K562 (cell line): ENCODE data around the gene YAE1. TPM values are rescaled to one million over a fixed set of nuclear protein-coding genes. Genes with fewer than 3 reads are reported as not detected.

Experiments used
- ATAC-seq: fragments of 200-7000 bp; cut with Tn5 transposase; 3 replicates; pipeline ENCODE4 v1.9.1; 2020; ENCODE audit warnings: moderate library complexity
- BruUV-seq: library from RNA; stranded (reverse); fragments of 400-500 nt; replicated peaks from 2 replicates; lab custom pipeline; 2021; lab: Mats Ljungman, UMichigan
- CTCF ChIA-PET: fragments of 300-600 bp; formaldehyde crosslinking; extraction: SDS; loops from one replicate; lab custom pipeline; 2021; ENCODE audit warnings: low intra/inter-chr PET ratio; lab: Yijun Ruan, JAX
- POLR2A ChIA-PET: fragments of 300-600, 350-650 bp; sonication (Branson Sonifier 250); formaldehyde crosslinking; extraction: SDS; loops from one replicate; lab custom pipeline; 2021; ENCODE audit warnings: antibody characterized with exemption, inconsistent platforms; lab: Yijun Ruan, JAX
- DNase-seq, 4 experiments: peaks; one replicate each; pipeline versions ENCODE4 v3.0.0 to v3.0.0-alpha.2; 2011 to 2018; ENCODE audit warnings: low spot score in 3 of 4, mixed read lengths in 3 of 4; ENCODE audit errors: extremely low read depth in 1 of 4
- FAIRE-seq: peaks from 2 replicates; lab custom pipeline; 2011; peaks lifted over from hg19 to GRCh38; lab: Jason Lieb, UNC
- H2AFZ ChIP-seq: 2 replicates; pipeline ENCODE4 v1.6.0; 2011; ENCODE audit warnings: low read depth, low read length, control low read depth, inconsistent platforms
- H3K27ac ChIP-seq: fragments of 200-600 bp; 3 replicates; pipeline ENCODE4 v1.8.0; 2011; ENCODE audit warnings: low read depth, mild to moderate bottlenecking, control low read depth, inconsistent platforms, low read length, moderate library complexity, mixed read lengths; ENCODE audit errors: extremely low read depth
- H3K27me3 ChIP-seq, 2 experiments: fragments of 300-600 bp in 1 of 2; 2 replicates in 1 of 2; 3 replicates in 1 of 2; pipeline versions ENCODE4 v1.6.0 to v1.8.0; 2011; ENCODE audit warnings: inconsistent platforms in 2 of 2, low read length in 2 of 2, mild to moderate bottlenecking in 1 of 2, mixed read lengths in 1 of 2, moderate library complexity in 1 of 2; ENCODE audit not compliant: control insufficient read depth in 2 of 2, insufficient read depth in 2 of 2
- H3K36me3 ChIP-seq: fragments of 300-600 bp; 3 replicates; pipeline ENCODE4 v1.8.0; 2011; ENCODE audit warnings: mild to moderate bottlenecking, low read length, inconsistent platforms; ENCODE audit not compliant: control insufficient read depth, insufficient read depth
- H3K4me1 ChIP-seq, 2 experiments: fragments of 200-600 bp in 1 of 2; replicated peaks in 1 of 2; 2 replicates in 1 of 2; 3 replicates in 1 of 2; pipeline versions ENCODE4 v1.5.1 to v1.8.0; 2011; ENCODE audit warnings: inconsistent platforms in 2 of 2, low read length in 2 of 2, mild to moderate bottlenecking in 1 of 2, mixed read lengths in 1 of 2, moderate library complexity in 1 of 2; ENCODE audit not compliant: control insufficient read depth in 2 of 2, insufficient read depth in 2 of 2
- H3K4me2 ChIP-seq: 2 replicates; pipeline ENCODE4 v1.6.1; 2011; ENCODE audit warnings: low read length, control low read depth, inconsistent platforms, mixed read lengths; ENCODE audit not compliant: insufficient read depth
- H3K4me3 ChIP-seq: fragments of 200-600 bp; sonication (generic), shearing (Covaris generic); 2 replicates; pipeline ENCODE4 v1.5.1; 2016; ENCODE audit warnings: control low read depth, inconsistent platforms
- H3K79me2 ChIP-seq: fragments of 200-600 bp; 3 replicates; pipeline ENCODE4 v1.8.0; 2011; ENCODE audit warnings: low read length, inconsistent platforms; ENCODE audit not compliant: control insufficient read depth, insufficient read depth
- H3K9ac ChIP-seq, 2 experiments: 2 replicates each; pipeline versions ENCODE4 v1.6.0 to v1.6.1; 2011; ENCODE audit warnings: low read depth in 2 of 2, low read length in 2 of 2, control low read depth in 1 of 2, inconsistent platforms in 1 of 2, mild to moderate bottlenecking in 1 of 2, mixed read lengths in 1 of 2; ENCODE audit not compliant: insufficient read depth in 1 of 2
- H3K9me1 ChIP-seq: one replicate; pipeline ENCODE4 v1.6.0; 2011; ENCODE audit warnings: inconsistent platforms, mild to moderate bottlenecking, low read length, moderate library complexity; ENCODE audit not compliant: control insufficient read depth, insufficient read depth
- H3K9me3 ChIP-seq: replicated peaks from 2 replicates; pipeline ENCODE4 v1.5.1; 2011; ENCODE audit warnings: low read depth, low read length, inconsistent platforms; ENCODE audit not compliant: control insufficient read depth, insufficient read depth
- H4K20me1 ChIP-seq: replicated peaks from 2 replicates; pipeline ENCODE4 v1.6.1; 2011; ENCODE audit warnings: low read length, inconsistent platforms, mixed read lengths; ENCODE audit not compliant: control insufficient read depth, insufficient read depth
- MXI1 ChIP-seq: IDR thresholded peaks from 2 replicates; pipeline ENCODE4 v1.6.1; 2011; ENCODE audit warnings: low read depth, mild to moderate bottlenecking, improper control_type of control experiment, low read length
- PTTG1 ChIP-seq: fragments of 450-650 bp; IDR thresholded peaks from 2 replicates; pipeline ENCODE4 v1.6.1; 2016; ENCODE audit warnings: low read depth, mild to moderate bottlenecking, missing genetic modification characterization, missing compliant biosample characterization
- SMARCE1 ChIP-seq: fragments of 450-650 bp; IDR thresholded peaks from 2 replicates; pipeline ENCODE4 v1.7.1; 2016; ENCODE audit warnings: mild to moderate bottlenecking
- STAT6 ChIP-seq: sonication (generic); formaldehyde crosslinking; IDR thresholded peaks from 2 replicates; pipeline ENCODE4 v1.8.1; 2023; ENCODE audit warnings: mild to moderate bottlenecking, missing genetic modification reagents
- TFAP4 ChIP-seq: sonication (generic); formaldehyde crosslinking; IDR thresholded peaks from 2 replicates; pipeline ENCODE4 v1.8.0; 2022; ENCODE audit warnings: missing genetic modification reagents, mild to moderate bottlenecking, moderate library complexity, borderline replicate concordance
- THRB ChIP-seq: fragments of 450-650 bp; formaldehyde crosslinking; conservative IDR thresholded peaks from 2 replicates; pipeline ENCODE4 v1.4.0; 2022; ENCODE audit warnings: mild to moderate bottlenecking, missing genetic modification characterization
- ZEB2 ChIP-seq: fragments of 450-650 bp; IDR thresholded peaks from 2 replicates; pipeline ENCODE4 v1.6.1; 2016
- ZNF280B ChIP-seq: fragments of 250-450 bp; sonication (Bioruptor Pico); IDR thresholded peaks from 2 replicates; pipeline ENCODE4 v1.5.1; 2021; ENCODE audit warnings: mild to moderate bottlenecking
- ZNF780A ChIP-seq: fragments of 250-450 bp; sonication (Bioruptor Pico); IDR thresholded peaks from 2 replicates; pipeline ENCODE4 v1.5.0; 2021; ENCODE audit warnings: mild to moderate bottlenecking
- WGBS: fragments of 100-300 bp; shearing (Covaris generic); methylation state at CpG from one replicate; pipeline ENCODE4 v1.1.6; 2016; ENCODE audit warnings: low coverage, mixed read lengths; ENCODE audit not compliant: insufficient coverage; ENCODE audit errors: missing lambda C conversion rate; 5-methylcytosine and 5-hydroxymethylcytosine counted together
- in situ Hi-C: fragments of 300-500 bp; cut with MboI; formaldehyde crosslinking; loops from 4 replicates; pipeline ENCODE4 v1.15.0; 2018; ENCODE audit warnings: inconsistent platforms, mixed read lengths
- intact Hi-C: fragments of 100-400 bp; cut with micrococcal nuclease; formaldehyde crosslinking; loops from 2 replicates; pipeline ENCODE4 v1.14.2; 2022
- polyA plus RNA-seq, 8 experiments: library from polyadenylated mRNA; depleted of rRNA in 4 of 8; stranded (reverse) in 5 of 8; unstranded in 3 of 8; fragments of >200 nt; fragmentation: Nextera tagmentation in 2 of 8; fragmentation: Illumina TruSeq in 1 of 8; extraction: Ambion mirVana in 2 of 8; extraction: Trizol in 1 of 8; gene quantifications; 2 replicates each; pipeline versions ENCODE4 v1.2.1 to v1.2.3, GENCODE V29; 2011 to 2014; ENCODE audit warnings: inconsistent platforms in 1 of 8, missing spikeins in 1 of 8
- total RNA-seq, 7 experiments: library from RNA; depleted of rRNA in 6 of 7; stranded (reverse); fragments of >200 nt in 6 of 7; fragmentation: Illumina TruSeq in 2 of 7; extraction: Trizol in 2 of 7; gene quantifications; 2 replicates each; pipeline versions ENCODE4 v1.2.1 to v1.2.3, GENCODE V29; 2011 to 2021; ENCODE audit warnings: low replicate concordance in 1 of 7

YAE1 gene
- total and polyA plus RNA-seq, 9 of the 15 experiments (the other 6 are each of a cell fraction or from before 2014, with no cell fraction given) = 15.2 to 63.4 (median 30.1) TPM

DNA sequence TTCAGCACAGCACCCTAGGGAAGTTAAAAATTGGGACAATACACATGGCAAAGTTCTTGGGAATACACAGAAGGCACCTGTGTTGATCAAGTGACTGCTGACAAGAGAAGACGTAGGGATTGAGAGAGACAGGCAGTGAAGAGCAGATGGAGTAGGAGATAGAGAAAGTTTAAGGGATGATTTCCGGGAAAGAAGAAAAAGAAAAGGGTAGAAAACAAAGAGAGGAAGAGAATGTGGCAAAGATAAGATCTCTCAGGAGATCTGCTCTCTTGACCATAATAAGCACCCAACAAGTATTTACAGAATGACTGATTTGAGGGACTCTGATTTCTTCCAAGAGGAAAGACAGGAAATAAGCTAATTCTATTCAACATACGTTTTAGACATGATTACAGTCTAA lies 42.1 kb downstream of the YAE1 start:
- no peak overlapping the region for H2AFZ ChIP-seq
- no peaks in the 10 kb centered on the region for H3K9me1 ChIP-seq
- H3K4me3 ChIP-seq = no peak overlapping the region
- no peak for ATAC-seq
- no peaks in the 10 kb centered on the region for H3K36me3 ChIP-seq
- no peak for DNase-seq
- H3K4me2 ChIP-seq = no peak overlapping the region
- H3K27me3 ChIP-seq = no peaks in the 10 kb centered on the region
- H3K9ac ChIP-seq = no peak overlapping the region
- peaks cover 4 to 6% of the 10 kb centered on the region in 2 experiments; a peak in 3 of 5 replicates for H3K4me1 ChIP-seq
- no peaks in the 10 kb centered on the region for H4K20me1 ChIP-seq
- no peaks in the 10 kb centered on the region for H3K79me2 ChIP-seq
- intact Hi-C loops = no loop called here
- CTCF ChIA-PET = no interaction called here
- H3K9me3 ChIP-seq = no peaks in the 10 kb centered on the region
- no TSS peak for BruUV-seq
- no peak overlapping the region for H3K27ac ChIP-seq
- FAIRE-seq = no peak
- POLR2A ChIA-PET = interaction anchor here (4.6 kb wide), 1 partner anchor 14 kb away, joined by 22 read pairs; the partner anchor contains the start of gene RALA
- 12% methylated on average over 3 of the region's 3 CpGs for WGBS
- in situ Hi-C loops = no loop called here
- peak; percentile 24; the same call in 1 of the 2 replicates for TF ChIP-seq ZEB2
- TF ChIP-seq MXI1 = no peak
- 0 out of 2 replicates have a peak, but pooled peaks have one; percentile 27 for TF ChIP-seq SMARCE1
- no peak for TF ChIP-seq TFAP4
- TF ChIP-seq PTTG1 (tag) = no peak
- no peak for TF ChIP-seq STAT6 (CRISPR knock-in tag)
- TF ChIP-seq THRB (CRISPR knock-in tag) = no peak
- no peak for TF ChIP-seq ZNF780A
- TF ChIP-seq ZNF280B (CRISPR knock-in tag) = no peak
